CD4-positive, alpha-beta T cell (primary cell): ENCODE results near the gene TTC8. TPM values are rescaled to one million over a fixed set of nuclear protein-coding genes. Genes with fewer than 3 reads are reported as not detected.
"Not testable (repeated sequence)": the region's sequence is repeated elsewhere in the genome, so short reads cannot be mapped to it uniquely, and the experiment has no call there.

Experiments
- ATAC-seq: fragments of 200-7000 bp; cut with Tn5 transposase; one replicate; pipeline ENCODE4 v1.10.0; 2022; ENCODE audit warnings: mild to moderate bottlenecking; ENCODE audit not compliant: poor library complexity
- CTCF ChIA-PET: fragments of 350-600 bp; sonication (Branson Sonifier 250); formaldehyde crosslinking; loops from one replicate; lab custom pipeline; 2021; ENCODE audit warnings: antibody characterized with exemption, inconsistent platforms; lab: Charles Lee
- POLR2A ChIA-PET: fragments of 350-600 bp; sonication (Branson Sonifier 250); formaldehyde crosslinking; loops from one replicate; lab custom pipeline; 2021; ENCODE audit warnings: antibody characterized with exemption, inconsistent platforms; lab: Charles Lee
- DNase-seq, 14 experiments: peaks; one replicate each; pipeline ENCODE4 v3.0.0-alpha.2; 2013 to 2020; ENCODE audit warnings: mixed read lengths in 2 of 14
- H3K27ac ChIP-seq, 2 donors: one replicate each; pipeline versions ENCODE4 v1.5.1 to v1.7.0; 2013; ENCODE audit warnings: low read length in 2 of 2, low read depth in 1 of 2, mild to moderate bottlenecking in 1 of 2
- H3K27me3 ChIP-seq, 2 experiments: 1 replicate in 1 of 2; 2 replicates in 1 of 2; pipeline versions ENCODE4 v1.6.1 to v1.7.0; 2013; ENCODE audit warnings: low read length in 2 of 2, control low read depth in 1 of 2, mild to moderate bottlenecking in 1 of 2, moderate library complexity in 1 of 2; ENCODE audit not compliant: insufficient read depth in 2 of 2, control insufficient read depth in 1 of 2
- H3K36me3 ChIP-seq: one replicate; pipeline ENCODE4 v1.6.1; 2013; ENCODE audit warnings: low read length, control low read depth; ENCODE audit not compliant: insufficient read depth
- H3K4me1 ChIP-seq: one replicate; pipeline ENCODE4 v1.6.1; 2013; ENCODE audit warnings: low read length, control low read depth; ENCODE audit not compliant: insufficient read depth
- H3K4me3 ChIP-seq: one replicate; pipeline ENCODE4 v1.5.1; 2013; ENCODE audit warnings: mild to moderate bottlenecking, low read length, moderate library complexity
- H3K9me3 ChIP-seq, 2 experiments: 1 replicate in 1 of 2; 2 replicates in 1 of 2; pipeline versions ENCODE4 v1.6.1 to v1.7.0; 2013; ENCODE audit warnings: low read length in 2 of 2, mild to moderate bottlenecking in 2 of 2, control low read depth in 1 of 2, moderate library complexity in 1 of 2; ENCODE audit not compliant: control insufficient read depth in 1 of 2, insufficient read depth in 1 of 2
- H3K27ac Mint-ChIP-seq: one replicate; pipeline ENCODE4 v1.8.0; 2020; ENCODE audit warnings: mixed read lengths
- H3K27me3 Mint-ChIP-seq: one replicate; pipeline ENCODE4 v1.8.0; 2021; ENCODE audit warnings: mixed read lengths
- H3K36me3 Mint-ChIP-seq: one replicate; pipeline ENCODE4 v1.8.0; 2021; ENCODE audit warnings: low read depth, mixed read lengths
- H3K4me1 Mint-ChIP-seq: one replicate; pipeline ENCODE4 v1.8.0; 2021; ENCODE audit warnings: low read depth, mixed read lengths
- H3K4me3 Mint-ChIP-seq: one replicate; pipeline ENCODE4 v1.8.0; 2020; ENCODE audit warnings: mild to moderate bottlenecking, mixed read lengths
- H3K9me3 Mint-ChIP-seq: one replicate; pipeline ENCODE4 v1.8.0; 2020; ENCODE audit warnings: mixed read lengths
- intact Hi-C, 2 experiments: fragments of 100-400 bp; cut with DNase I in 1 of 2; cut with micrococcal nuclease in 1 of 2; formaldehyde crosslinking; loops; one replicate each; pipeline versions ENCODE4 v1.15.1 to v1.9.0; 2023 to 2025; cut with DNase I, micrococcal nuclease
- total RNA-seq, 174 experiments: library from RNA in 2 of 174; stranded (reverse) in 2 of 174; gene quantifications; one replicate each; pipeline ENCODE4 v1.2.3 and lab custom pipeline; 2021 to 2026
- TF ChIP-seq, protein P1 (sequence below): fragments of 200-600 bp; IDR thresholded peaks from one replicate; pipeline ENCODE4 v1.8.0; 2022; ENCODE audit warnings: antibody characterized with exemption, mild to moderate bottlenecking

Gene TTC8
- total RNA-seq, 2 experiments from 2014 or later, result 1.6 to 2.1 TPM

- no peaks in the 10 kb centered on the region for H3K9me3 ChIP-seq
- TF ChIP-seq, protein P1, sequence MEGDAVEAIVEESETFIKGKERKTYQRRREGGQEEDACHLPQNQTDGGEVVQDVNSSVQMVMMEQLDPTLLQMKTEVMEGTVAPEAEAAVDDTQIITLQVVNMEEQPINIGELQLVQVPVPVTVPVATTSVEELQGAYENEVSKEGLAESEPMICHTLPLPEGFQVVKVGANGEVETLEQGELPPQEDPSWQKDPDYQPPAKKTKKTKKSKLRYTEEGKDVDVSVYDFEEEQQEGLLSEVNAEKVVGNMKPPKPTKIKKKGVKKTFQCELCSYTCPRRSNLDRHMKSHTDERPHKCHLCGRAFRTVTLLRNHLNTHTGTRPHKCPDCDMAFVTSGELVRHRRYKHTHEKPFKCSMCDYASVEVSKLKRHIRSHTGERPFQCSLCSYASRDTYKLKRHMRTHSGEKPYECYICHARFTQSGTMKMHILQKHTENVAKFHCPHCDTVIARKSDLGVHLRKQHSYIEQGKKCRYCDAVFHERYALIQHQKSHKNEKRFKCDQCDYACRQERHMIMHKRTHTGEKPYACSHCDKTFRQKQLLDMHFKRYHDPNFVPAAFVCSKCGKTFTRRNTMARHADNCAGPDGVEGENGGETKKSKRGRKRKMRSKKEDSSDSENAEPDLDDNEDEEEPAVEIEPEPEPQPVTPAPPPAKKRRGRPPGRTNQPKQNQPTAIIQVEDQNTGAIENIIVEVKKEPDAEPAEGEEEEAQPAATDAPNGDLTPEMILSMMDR, result no peak
- no peak overlapping the region for H3K27ac Mint-ChIP-seq
- no peak overlapping the region for H3K27ac ChIP-seq
- intact Hi-C loops, result no loop called here
- peaks cover 4% of the 10 kb centered on the region for H3K36me3 Mint-ChIP-seq
- no peaks in the 10 kb centered on the region for H3K36me3 ChIP-seq
- no peaks in the 10 kb centered on the region for H3K4me1 Mint-ChIP-seq
- ATAC-seq (no peak), DNase-seq (no peak)
- no peaks in the 10 kb centered on the region for H3K4me1 ChIP-seq
- ChIA-PET CTCF (no interaction called here), POLR2A (no interaction called here)
- H3K4me3 Mint-ChIP-seq, result no peak overlapping the region
- no peak overlapping the region for H3K4me3 ChIP-seq
- peaks cover 43% of the 10 kb centered on the region for H3K27me3 Mint-ChIP-seq
- peaks cover 3% of the 10 kb centered on the region for H3K9me3 Mint-ChIP-seq
- H3K27me3 ChIP-seq, result peaks cover 0 to 3% of the 10 kb centered on the region in 2 experiments
Measured at GRCh38 chr14:88808359-88808758, 16.1 kb upstream of the TTC8 start.

DNA sequence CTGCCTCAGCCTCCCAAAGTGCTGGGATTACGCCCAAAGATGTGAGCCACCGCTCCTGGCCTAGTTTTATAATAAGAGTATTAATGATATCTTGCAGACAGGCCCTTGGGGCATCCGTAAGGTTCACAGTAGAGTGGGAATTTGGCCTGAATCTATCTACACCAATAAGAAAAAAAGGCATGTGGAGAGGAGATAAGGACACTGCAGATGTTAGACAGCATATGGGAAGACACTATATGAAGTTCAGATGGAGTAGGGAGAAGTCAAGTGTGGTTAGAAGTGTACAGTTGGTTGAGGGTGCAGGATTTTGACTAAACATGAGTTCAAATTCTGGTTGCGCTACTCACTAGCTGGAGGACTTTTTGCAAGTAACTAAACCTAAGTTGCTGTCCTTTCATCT, 8.5 kb upstream of the TTC8 start:
- TF ChIP-seq, protein P1, result no peak
- CTCF ChIA-PET, result no interaction called here

GRCh38 chr14:88818018-88818417, 6.4 kb upstream of the TTC8 start:
- peaks cover 37% of the 10 kb centered on the region for H3K27me3 Mint-ChIP-seq
- H3K27ac ChIP-seq, result no peak overlapping the region
- no peak overlapping the region for H3K4me3 Mint-ChIP-seq
- no peaks in the 10 kb centered on the region for H3K4me1 ChIP-seq
- intact Hi-C loops, result no loop called here
- no peaks in the 10 kb centered on the region for H3K9me3 ChIP-seq
- DNase-seq (no peak), ATAC-seq (no peak)
- H3K36me3 ChIP-seq, result no peaks in the 10 kb centered on the region
- H3K27ac Mint-ChIP-seq, result no peak overlapping the region
- ChIA-PET CTCF (no interaction called here), POLR2A (no interaction called here)
- no peaks in the 10 kb centered on the region for H3K36me3 Mint-ChIP-seq
- TF ChIP-seq, protein P1, result no peak
- no peaks in the 10 kb centered on the region for H3K4me1 Mint-ChIP-seq
- H3K9me3 Mint-ChIP-seq, result no peaks in the 10 kb centered on the region
- H3K27me3 ChIP-seq, result peaks cover 0 to 10% of the 10 kb centered on the region in 2 experiments
- no peak overlapping the region for H3K4me3 ChIP-seq

More for the DNA sequence above, 8.5 kb upstream of the TTC8 start:
- ATAC-seq (no peak), DNase-seq (no peak)
- H3K36me3 Mint-ChIP-seq, result no peaks in the 10 kb centered on the region
- Histone ChIP-seq H3K4me1 (no peaks in the 10 kb centered on the region), H3K9me3 (no peaks in the 10 kb centered on the region), H3K27ac (no peak overlapping the region), H3K27me3 (peaks cover 0 to 10% of the 10 kb centered on the region in 2 experiments), H3K4me3 (no peak overlapping the region), H3K36me3 (no peaks in the 10 kb centered on the region)
- no peak overlapping the region for H3K27ac Mint-ChIP-seq
- intact Hi-C loops, result no loop called here
- POLR2A ChIA-PET, result interaction anchor here (0.6 kb wide), 1 partner anchor 9 kb away, joined by 3 read pairs; no protein-coding TSS in a partner anchor
- no peaks in the 10 kb centered on the region for H3K4me1 Mint-ChIP-seq
- no peaks in the 10 kb centered on the region for H3K9me3 Mint-ChIP-seq
- no peak overlapping the region for H3K4me3 Mint-ChIP-seq
- H3K27me3 Mint-ChIP-seq, result peaks cover 44% of the 10 kb centered on the region

DNA sequence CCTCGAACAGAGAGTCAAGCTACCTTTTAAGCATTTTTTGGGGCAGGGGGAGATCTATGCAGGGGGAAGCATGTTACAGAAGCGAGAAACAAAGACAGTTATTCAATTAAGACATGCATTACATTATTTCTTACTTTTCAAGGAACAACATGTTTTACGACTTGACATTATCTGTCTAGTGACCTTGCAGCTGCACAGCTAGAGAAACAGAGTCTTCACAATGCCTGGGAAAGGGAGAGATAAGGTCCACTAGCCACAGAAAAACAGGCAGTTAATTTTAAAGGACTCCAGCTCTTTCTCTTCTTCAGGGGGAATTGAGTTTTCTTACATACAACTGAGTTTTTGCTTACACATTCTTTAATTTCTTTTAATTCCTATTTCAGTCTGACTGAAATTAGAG, 4.8 kb upstream of the TTC8 start:
- H3K27ac ChIP-seq, H3K9me3 Mint-ChIP-seq, H3K4me3 ChIP-seq, H3K4me1 ChIP-seq, H3K4me3 Mint-ChIP-seq, DNase-seq, ATAC-seq, H3K27me3 ChIP-seq, CTCF ChIA-PET, H3K9me3 ChIP-seq, H3K36me3 ChIP-seq, H3K27ac Mint-ChIP-seq, H3K36me3 Mint-ChIP-seq, H3K4me1 Mint-ChIP-seq, POLR2A ChIA-PET: not testable (repeated sequence)
- intact Hi-C loops, result loop anchor here in 1 of 2 experiments (10.0 kb wide), 3 partner anchors 265 to 1135 kb away; partner anchors contain the start of genes EFCAB11, FOXN3, PTPN21 and TDP1
- H3K27me3 Mint-ChIP-seq, result peaks cover 37% of the 10 kb centered on the region
